Measurements from ENCODE around the gene CBARP. TPM values are rescaled to one million over a fixed set of nuclear protein-coding genes. Genes with fewer than 3 reads are reported as not detected.
"Not testable (repeated sequence)": the region's sequence is repeated elsewhere in the genome, so short reads cannot be mapped to it uniquely, and the experiment has no call there.

Gene CBARP
- total RNA-seq, 1 donor: 1.8 TPM

- peak overlapping the region; percentile 44 for H3K27ac ChIP-seq (ENCODE audit: low read depth, low read length)
- H3K36me3 ChIP-seq (ENCODE audit: insufficient read depth, low read length): peaks cover 15% of the 10 kb centered on the region
Observed at GRCh38 chr19:1211494-1212234, 26.1 kb downstream of the CBARP start.

GRCh38 chr19:1210227-1210538 is 27.6 kb downstream of the CBARP start:
- Histone ChIP-seq H4K20me1 (ENCODE audit: insufficient read depth, low read length) (peaks cover 20% of the 10 kb centered on the region), H3K79me2 (ENCODE audit: insufficient read depth, low read length) (peaks cover 87% of the 10 kb centered on the region), H3K27ac (ENCODE audit: low read depth, low read length) (peak overlapping the region; percentile 45), H3K27me3 (ENCODE audit: insufficient read depth, low read length) (no peaks in the 10 kb centered on the region), H3K9me3 (ENCODE audit: low read depth, low read length) (no peaks in the 10 kb centered on the region), H3K4me3 (ENCODE audit: insufficient read depth, low read length) (no peak overlapping the region), H3K4me1 (ENCODE audit: insufficient read depth, low read length) (peaks cover 44% of the 10 kb centered on the region), H2AFZ (ENCODE audit: low read length) (no peak overlapping the region), H3K4me2 (ENCODE audit: insufficient read depth, low read length) (no peak overlapping the region), H3K36me3 (ENCODE audit: insufficient read depth, low read length) (peaks cover 15% of the 10 kb centered on the region)
- peak; percentile 15 for DNase-seq (ENCODE audit: insufficient read length, low spot score, missing footprints)
- TF ChIP-seq CTCF (IDR thresholded peaks at IDR 0.05; ENCODE audit: extremely low read depth, low read depth, low read length): no peak

More at GRCh38 chr19:1211494-1212234, 26.1 kb downstream of the CBARP start:
- no peaks in the 10 kb centered on the region for H3K27me3 ChIP-seq (ENCODE audit: insufficient read depth, low read length)
- H3K9me3 ChIP-seq (ENCODE audit: low read depth, low read length): no peaks in the 10 kb centered on the region
- DNase-seq (ENCODE audit: insufficient read length, low spot score, missing footprints): peak; percentile 96
- peak overlapping the region; percentile 31 for H2AFZ ChIP-seq (ENCODE audit: low read length)
- TF ChIP-seq CTCF (IDR thresholded peaks at IDR 0.05; ENCODE audit: extremely low read depth, low read depth, low read length): no peak
- peak overlapping the region; percentile 61 for H3K4me2 ChIP-seq (ENCODE audit: insufficient read depth, low read length)
- peaks cover 55% of the 10 kb centered on the region for H3K4me1 ChIP-seq (ENCODE audit: insufficient read depth, low read length)
- H3K4me3 ChIP-seq (ENCODE audit: insufficient read depth, low read length): peak overlapping the region; percentile 53
- peaks cover 87% of the 10 kb centered on the region for H3K79me2 ChIP-seq (ENCODE audit: insufficient read depth, low read length)
- H4K20me1 ChIP-seq (ENCODE audit: insufficient read depth, low read length): peaks cover 23% of the 10 kb centered on the region

GRCh38 chr19:1208830-1209229 is 29.0 kb downstream of the CBARP start:
- not testable (repeated sequence) for H3K27ac ChIP-seq (ENCODE audit: low read depth, low read length); H2AFZ ChIP-seq (ENCODE audit: low read length); H3K27me3 ChIP-seq (ENCODE audit: insufficient read depth, low read length); H3K9me3 ChIP-seq (ENCODE audit: low read depth, low read length); H3K4me2 ChIP-seq (ENCODE audit: insufficient read depth, low read length); H3K4me3 ChIP-seq (ENCODE audit: insufficient read depth, low read length)
- peaks cover 33% of the 10 kb centered on the region for H3K4me1 ChIP-seq (ENCODE audit: insufficient read depth, low read length)
- peaks cover 73% of the 10 kb centered on the region for H3K79me2 ChIP-seq (ENCODE audit: insufficient read depth, low read length)
- peaks cover 15% of the 10 kb centered on the region for H3K36me3 ChIP-seq (ENCODE audit: insufficient read depth, low read length)
- peak; percentile 87 for DNase-seq (ENCODE audit: insufficient read length, low spot score, missing footprints)
- peaks cover 20% of the 10 kb centered on the region for H4K20me1 ChIP-seq (ENCODE audit: insufficient read depth, low read length)

- peaks cover 31% of the 10 kb centered on the region for H3K4me1 ChIP-seq (ENCODE audit: insufficient read depth, low read length)
- peaks cover 56% of the 10 kb centered on the region for H3K79me2 ChIP-seq (ENCODE audit: insufficient read depth, low read length)
- H3K36me3 ChIP-seq (ENCODE audit: insufficient read depth, low read length): peaks cover 12% of the 10 kb centered on the region
- DNase-seq (ENCODE audit: insufficient read length, low spot score, missing footprints): peak; percentile 88
- TF ChIP-seq CTCF (IDR thresholded peaks at IDR 0.05; ENCODE audit: extremely low read depth, low read depth, low read length): no peak
- peaks cover 20% of the 10 kb centered on the region for H4K20me1 ChIP-seq (ENCODE audit: insufficient read depth, low read length)
- H2AFZ ChIP-seq (ENCODE audit: low read length): no peak overlapping the region
- H3K4me3 ChIP-seq (ENCODE audit: insufficient read depth, low read length): peak overlapping the region; percentile 90
- no peaks in the 10 kb centered on the region for H3K9me3 ChIP-seq (ENCODE audit: low read depth, low read length)
- no peaks in the 10 kb centered on the region for H3K27me3 ChIP-seq (ENCODE audit: insufficient read depth, low read length)
- peak overlapping the region; percentile 79 for H3K27ac ChIP-seq (ENCODE audit: low read depth, low read length)
- peak overlapping the region; percentile 98 for H3K4me2 ChIP-seq (ENCODE audit: insufficient read depth, low read length)
Observed at GRCh38 chr19:1206864-1207450, 30.8 kb downstream of the CBARP start.

All from osteoblast (primary cell).